MV-4-11 (cell line): ENCODE data around the gene SUN1.

Source experiments
- DNase-seq: peaks from one replicate; lab custom pipeline; 2025; lab: John Stamatoyannopoulos, UW

The SUN1 gene

GRCh38 chr7:892648-893593 lies 60.6 kb downstream of the SUN1 start:
- DNase-seq = no peak

- DNase-seq = no peak
Measured at GRCh38 chr7:893686-894085, 61.4 kb downstream of the SUN1 start.

GRCh38 chr7:894164-894867 lies 62.0 kb downstream of the SUN1 start:
- no peak for DNase-seq

GRCh38 chr7:894927-895450 lies 62.7 kb downstream of the SUN1 start:
- DNase-seq = no peak

GRCh38 chr7:895451-896052 lies 63.3 kb downstream of the SUN1 start:
- DNase-seq = no peak

- no peak for DNase-seq
Measured at GRCh38 chr7:896346-897075, 64.2 kb downstream of the SUN1 start.

- no peak for DNase-seq
Measured at GRCh38 chr7:897086-897485, 64.8 kb downstream of the SUN1 start.

- no peak for DNase-seq
Measured at GRCh38 chr7:897771-898376, 65.6 kb downstream of the SUN1 start.

- DNase-seq = no peak
Measured at GRCh38 chr7:898460-898854, 66.2 kb downstream of the SUN1 start.

GRCh38 chr7:898855-899681 lies 66.8 kb downstream of the SUN1 start:
- DNase-seq = no peak

- no peak for DNase-seq
Measured at GRCh38 chr7:899806-900205, 67.5 kb downstream of the SUN1 start.

- DNase-seq = no peak
Measured at GRCh38 chr7:900331-901040, 68.2 kb downstream of the SUN1 start.

- no peak for DNase-seq
Measured at GRCh38 chr7:901041-901387, 68.7 kb downstream of the SUN1 start.

GRCh38 chr7:901388-902154 lies 69.3 kb downstream of the SUN1 start:
- DNase-seq = peak; percentile 79

- DNase-seq = no peak
Measured at GRCh38 chr7:902996-903395, 70.7 kb downstream of the SUN1 start.

- no peak for DNase-seq
Measured at GRCh38 chr7:903921-904755, 71.9 kb downstream of the SUN1 start.

- no peak for DNase-seq
Measured at GRCh38 chr7:904847-905246, 72.6 kb downstream of the SUN1 start.

- no peak for DNase-seq
Measured at GRCh38 chr7:906776-907157, 74.5 kb downstream of the SUN1 start.
